ENCODE measurements around the gene GAS2. TPM values are rescaled to one million over a fixed set of nuclear protein-coding genes. Genes with fewer than 3 reads are reported as not detected.

The GAS2 gene
- total RNA-seq, 1 donor = 0.90 TPM

DNA sequence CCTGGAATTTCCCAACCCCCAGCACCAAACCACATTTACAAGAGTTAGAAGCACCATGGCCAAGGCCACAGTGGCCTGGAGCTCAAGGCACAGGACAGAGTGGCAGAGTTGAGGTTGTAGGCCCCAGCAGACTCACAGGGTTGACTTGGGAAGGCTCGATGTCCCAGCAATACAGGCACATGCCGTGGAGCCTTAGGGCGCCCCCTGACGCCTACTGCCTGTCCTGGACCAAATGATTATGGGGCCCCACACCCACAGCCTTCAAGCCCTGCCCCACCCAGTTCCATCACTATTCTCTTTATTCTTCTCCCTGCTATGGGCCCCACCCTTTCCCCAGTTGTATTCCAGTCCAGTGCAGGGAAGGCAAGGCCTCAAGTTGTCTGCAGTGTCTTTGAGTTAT, 193.8 kb downstream of the GAS2 start, which contains the start of gene CCDC179:
CCDC179 (minus strand) TSS at position 234 of the 400 bp plus-strand sequence; CDS start at position 181, 53 bp downstream.
- TF ChIP-seq, protein P1, sequence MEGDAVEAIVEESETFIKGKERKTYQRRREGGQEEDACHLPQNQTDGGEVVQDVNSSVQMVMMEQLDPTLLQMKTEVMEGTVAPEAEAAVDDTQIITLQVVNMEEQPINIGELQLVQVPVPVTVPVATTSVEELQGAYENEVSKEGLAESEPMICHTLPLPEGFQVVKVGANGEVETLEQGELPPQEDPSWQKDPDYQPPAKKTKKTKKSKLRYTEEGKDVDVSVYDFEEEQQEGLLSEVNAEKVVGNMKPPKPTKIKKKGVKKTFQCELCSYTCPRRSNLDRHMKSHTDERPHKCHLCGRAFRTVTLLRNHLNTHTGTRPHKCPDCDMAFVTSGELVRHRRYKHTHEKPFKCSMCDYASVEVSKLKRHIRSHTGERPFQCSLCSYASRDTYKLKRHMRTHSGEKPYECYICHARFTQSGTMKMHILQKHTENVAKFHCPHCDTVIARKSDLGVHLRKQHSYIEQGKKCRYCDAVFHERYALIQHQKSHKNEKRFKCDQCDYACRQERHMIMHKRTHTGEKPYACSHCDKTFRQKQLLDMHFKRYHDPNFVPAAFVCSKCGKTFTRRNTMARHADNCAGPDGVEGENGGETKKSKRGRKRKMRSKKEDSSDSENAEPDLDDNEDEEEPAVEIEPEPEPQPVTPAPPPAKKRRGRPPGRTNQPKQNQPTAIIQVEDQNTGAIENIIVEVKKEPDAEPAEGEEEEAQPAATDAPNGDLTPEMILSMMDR (IDR thresholded peaks at IDR 0.05; ENCODE audit: insufficient read depth, low read length) = no peak
- no peak for DNase-seq (ENCODE audit: low read depth)
- no peak within 1 kb of the TSS for H3K4me3 ChIP-seq (ENCODE audit: low read depth, low read length)

Small RNA genes within 50 kb of the gene (small RNA-seq; reads per million reads assigned to genes)
- 2.9 reads per million, percentile 79 among the genes with 10 or more reads in this experiment for gene RNA5SP338

Other genes starting within 250 kb of the GAS2 start
- 8.9 and 12.8 TPM in 2 replicates for gene FANCF, start 40.8 kb upstream of the GAS2 start, total RNA-seq (ENCODE audit: low replicate concordance)
- gene SVIP, start 163.2 kb downstream of the GAS2 start, total RNA-seq (ENCODE audit: low replicate concordance) = 4.1 and 6.9 TPM in 2 replicates
- not detected in 2 replicates for gene CCDC179, start 193.9 kb downstream of the GAS2 start, total RNA-seq (ENCODE audit: low replicate concordance)

All from fibroblast of the aortic adventitia (primary cell).